SK-MEL-5 (cell line): ENCODE measurements around the gene OR5D13. TPM values are rescaled to one million over a fixed set of nuclear protein-coding genes. Genes with fewer than 3 reads are reported as not detected.
A peak's percentile ranks its signal among the peaks of the same experiment; 100 is the strongest.

Experiments
- DNase-seq: peaks from one replicate; pipeline ENCODE4 v3.0.0-alpha.2; 2016; ENCODE audit warnings: low read depth, low spot score
- in situ Hi-C: cut with HindIII; loops from 2 replicates; pipeline ENCODE4 v1.10.0; 2016; ENCODE audit warnings: low sequenced_read_pairs, high pct_unique_total_duplicates, low pct_unique_long_range_greater_than_20kb
- polyA plus RNA-seq, 2 experiments: library from polyadenylated mRNA; depleted of rRNA; stranded (reverse); fragments of >200 nt; gene quantifications; 2 replicates each; pipeline ENCODE4 v1.2.3, GENCODE V29; 2015
- total RNA-seq: library from RNA; depleted of rRNA; stranded (reverse); fragments of >200 nt; shearing (Covaris generic); gene quantifications from 2 replicates; pipeline ENCODE4 v1.2.3, GENCODE V29; 2014; rRNA removed

Gene OR5D13, protein sequence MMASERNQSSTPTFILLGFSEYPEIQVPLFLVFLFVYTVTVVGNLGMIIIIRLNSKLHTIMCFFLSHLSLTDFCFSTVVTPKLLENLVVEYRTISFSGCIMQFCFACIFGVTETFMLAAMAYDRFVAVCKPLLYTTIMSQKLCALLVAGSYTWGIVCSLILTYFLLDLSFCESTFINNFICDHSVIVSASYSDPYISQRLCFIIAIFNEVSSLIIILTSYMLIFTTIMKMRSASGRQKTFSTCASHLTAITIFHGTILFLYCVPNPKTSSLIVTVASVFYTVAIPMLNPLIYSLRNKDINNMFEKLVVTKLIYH
- not detected in 2 replicates for total RNA-seq
- not detected in 2 replicates for polyA plus RNA-seq (2015; cell fraction: cytosol; rRNA removed)
- polyA plus RNA-seq (2015; cell fraction: nucleus; rRNA removed): not detected in 2 replicates

GRCh38 chr11:55773138-55773537, at the start of gene OR5D13:
Gene OR5D13, plus strand, starts transcription at chr11:55773438. Its CDS starts 0 bp downstream, at chr11:55773438.
- in situ Hi-C loops: no loop called here
- DNase-seq: no peak

- peak; percentile 59 for DNase-seq
- in situ Hi-C loops: no loop called here
Observed at GRCh38 chr11:55726715-55727324, 46.4 kb upstream of the OR5D13 start.

DNA sequence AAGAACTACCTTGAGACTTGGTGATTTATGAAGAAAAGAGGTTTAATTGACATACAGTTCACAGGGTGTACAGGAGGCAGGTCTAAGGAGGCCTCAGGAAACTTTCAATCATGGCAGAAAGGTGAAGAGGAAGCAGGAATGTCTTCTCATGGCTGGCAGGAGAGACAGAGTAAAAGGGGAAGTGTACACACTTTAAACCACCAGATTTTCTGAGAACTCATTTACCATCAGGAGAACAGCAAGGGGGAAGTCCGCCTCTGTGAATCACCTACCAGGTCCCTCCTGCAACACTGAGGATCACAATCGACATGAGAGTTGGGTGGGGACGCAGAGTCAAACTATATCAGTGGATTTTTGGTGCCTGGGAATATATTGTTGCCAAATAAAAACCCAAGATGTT, 40.3 kb upstream of the OR5D13 start:
- in situ Hi-C loops: no loop called here
- no peak for DNase-seq

DNA sequence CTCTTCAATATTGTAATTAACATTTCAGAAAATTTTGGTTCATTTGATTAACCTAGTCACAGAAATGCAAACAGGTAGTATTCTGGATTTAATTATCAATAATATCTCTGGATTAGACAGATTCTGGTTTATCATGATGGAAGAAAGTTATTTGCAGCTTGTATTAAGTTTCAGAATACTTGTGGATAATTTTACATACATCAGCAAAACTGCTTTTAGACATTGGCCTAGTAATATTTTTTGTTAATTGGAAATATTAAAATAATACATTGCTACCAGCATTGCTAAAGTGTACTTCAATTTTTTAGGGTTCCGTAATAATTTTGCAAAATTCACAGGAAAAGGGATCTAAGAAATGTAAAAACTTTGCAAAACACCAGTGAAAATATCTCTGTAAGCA, 18.4 kb downstream of the OR5D13 start:
- DNase-seq: no peak
- in situ Hi-C loops: no loop called here

DNA sequence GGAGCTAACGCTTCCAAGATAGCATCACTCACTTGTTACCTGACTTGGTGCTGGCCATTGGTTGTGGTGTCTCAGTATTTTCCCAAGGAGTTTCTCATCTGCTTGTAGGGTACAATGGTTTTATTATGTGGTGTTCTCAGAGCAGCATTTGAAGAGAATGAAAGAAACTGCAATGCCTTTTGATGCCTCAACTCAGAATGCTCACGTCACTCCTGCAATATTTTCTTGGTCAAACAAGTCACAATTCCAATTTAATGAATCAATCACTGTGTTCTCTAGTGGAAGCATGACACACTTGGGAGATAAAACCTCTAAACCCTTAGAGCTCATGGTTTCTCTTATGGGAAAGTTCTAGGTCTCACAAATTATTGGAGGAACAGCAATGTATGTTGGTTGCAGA, 20.1 kb downstream of the OR5D13 start:
- in situ Hi-C loops: no loop called here
- peak; percentile 92 for DNase-seq

DNA sequence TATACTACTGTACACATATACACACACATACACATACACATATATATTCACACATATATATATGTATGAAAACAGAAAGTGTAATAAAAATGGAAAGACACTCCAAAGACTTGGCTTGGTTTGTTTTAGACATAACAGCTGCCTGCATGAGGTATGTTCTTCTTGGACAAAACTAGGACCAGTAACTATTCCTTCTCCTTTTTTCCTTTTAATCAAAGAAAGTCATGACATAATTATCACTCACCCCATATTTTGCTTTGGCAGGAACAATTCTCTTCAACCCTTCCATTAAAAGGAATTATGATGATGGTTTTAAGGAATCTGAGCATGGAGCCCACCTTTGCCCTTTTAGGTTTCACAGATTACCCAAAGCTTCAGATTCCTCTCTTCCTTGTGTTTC, 22.0 kb downstream of the OR5D13 start, which contains the start of gene OR5D14:
TSS of gene OR5D14 (plus strand) at position 301 of the 400 bp plus-strand sequence. CDS start at position 301, 0 bp downstream.
- no peak for DNase-seq

GRCh38 chr11:55806248-55806647, 33.0 kb downstream of the OR5D13 start:
- in situ Hi-C loops: no loop called here
- DNase-seq: no peak

More for the DNA sequence above, 22.0 kb downstream of the OR5D13 start, which contains the start of gene OR5D14:
- in situ Hi-C loops: no loop called here

GRCh38 chr11:55811067-55811466, 37.8 kb downstream of the OR5D13 start, which contains the start of gene OR5L1:
Gene OR5L1, plus strand, starts transcription at chr11:55811367. Its CDS starts 100 bp downstream, at chr11:55811467.
- DNase-seq: no peak
- in situ Hi-C loops: no loop called here

- no peak for DNase-seq
- in situ Hi-C loops: no loop called here
Observed at GRCh38 chr11:55819330-55819729, 46.1 kb downstream of the OR5D13 start, which contains the start of gene OR5D18. Gene OR5D18, plus strand, starts transcription at chr11:55819630. Its CDS starts 0 bp downstream, at chr11:55819630.

Other genes with a start within 250 kb of the OR5D13 start
- not detected in 2 replicates for gene OR4C15, start 219.0 kb upstream of the OR5D13 start, total RNA-seq
- not detected in 2 replicates for gene OR4C16, start 201.3 kb upstream of the OR5D13 start, total RNA-seq
- not detected in 2 replicates for gene OR4C11, start 165.8 kb upstream of the OR5D13 start, total RNA-seq
- gene OR4P4, start 138.3 kb upstream of the OR5D13 start, total RNA-seq: not detected in 2 replicates
- not detected in 2 replicates for gene OR4S2, start 125.1 kb upstream of the OR5D13 start, total RNA-seq
- not detected in 2 replicates for gene OR4C6, start 111.2 kb upstream of the OR5D13 start, total RNA-seq
- 0.37 TPM in 1 of 2 replicates, not detected in the other for gene OR5D14, start 22.1 kb downstream of the OR5D13 start, total RNA-seq
- not detected in 2 replicates for gene OR5L1, start 37.9 kb downstream of the OR5D13 start, total RNA-seq
- gene OR5D18, start 46.2 kb downstream of the OR5D13 start, total RNA-seq: not detected in 2 replicates
- not detected in 2 replicates for gene OR5L2, start 53.8 kb downstream of the OR5D13 start, total RNA-seq
- gene OR5D16, start 65.3 kb downstream of the OR5D13 start, total RNA-seq: not detected in 2 replicates
- gene TRIM51, start 109.9 kb downstream of the OR5D13 start, total RNA-seq: 23.7 and 23.9 TPM in 2 replicates
- not detected in 2 replicates for gene OR5W2, start 141.1 kb downstream of the OR5D13 start, total RNA-seq
- gene OR5I1, start 163.0 kb downstream of the OR5D13 start, total RNA-seq: not detected in 2 replicates
- gene OR10AG1, start 196.5 kb downstream of the OR5D13 start, total RNA-seq: not detected in 2 replicates
- not detected in 2 replicates for gene OR5F1, start 221.2 kb downstream of the OR5D13 start, total RNA-seq